ENCODE results near the gene TMPRSS5.
"Not testable (repeated sequence)": the region's sequence is repeated elsewhere in the genome, so short reads cannot be mapped to it uniquely, and the experiment has no call there.

TMPRSS5 gene

DNA sequence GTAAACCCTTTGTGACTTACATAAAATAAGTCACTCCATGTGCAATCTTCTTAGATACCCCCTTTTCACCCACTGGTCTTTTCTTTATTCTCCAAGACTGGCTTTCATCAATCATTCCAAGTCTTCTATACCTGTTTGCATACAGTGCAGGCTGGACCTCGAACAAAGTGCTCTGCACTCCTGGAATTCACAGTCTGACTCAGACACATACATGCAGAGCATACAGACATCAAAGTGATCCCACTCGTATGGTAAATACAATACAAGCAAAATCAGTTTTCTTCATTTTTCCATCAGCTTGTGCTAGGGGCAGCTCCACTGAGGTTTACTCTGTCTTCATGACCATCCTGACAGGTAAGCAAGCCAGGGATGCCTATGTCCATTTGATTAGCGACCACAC, 16.8 kb upstream of the TMPRSS5 start:
- H3K36me3 ChIP-seq (ENCODE audit: control insufficient read depth in 1 of 2, insufficient read depth in 2 of 2, low read length in 2 of 2) = peaks cover 5 to 10% of the 10 kb centered on the region in 2 donors
- no peak overlapping the region for H3K27ac ChIP-seq (ENCODE audit: low read length)
- no peaks in the 10 kb centered on the region for H3K27me3 ChIP-seq (ENCODE audit: low read depth, low read length)
- no peaks in the 10 kb centered on the region for H3K9me3 ChIP-seq (ENCODE audit: control insufficient read depth in 1 of 2, low read length in 2 of 2)
- no peak overlapping the region for H3K4me3 ChIP-seq (ENCODE audit: low read depth in 1 of 2, low read length in 2 of 2)
- no peaks in the 10 kb centered on the region for H3K4me1 ChIP-seq (ENCODE audit: control insufficient read depth in 1 of 2, insufficient read depth in 2 of 2, low read length in 2 of 2)

DNA sequence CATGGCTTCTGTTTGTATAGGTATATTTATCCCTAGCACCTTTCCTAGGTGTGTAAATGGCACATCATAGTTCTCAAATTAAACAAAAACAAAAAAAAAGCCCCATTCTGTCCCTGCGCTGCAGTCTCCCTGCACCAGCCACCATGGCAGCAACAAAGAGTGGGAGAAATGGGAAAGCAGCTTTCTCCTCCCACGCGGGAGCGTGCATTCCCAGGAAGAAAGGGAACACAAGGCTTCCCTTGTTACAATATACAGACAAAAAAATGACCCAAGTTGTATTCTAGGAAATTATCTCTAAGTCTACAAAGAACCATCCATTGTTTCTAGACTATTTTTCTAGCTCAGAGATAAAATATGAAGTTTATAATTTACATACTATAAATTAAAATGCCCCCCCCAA, 16.1 kb upstream of the TMPRSS5 start:
- H3K4me1 ChIP-seq (ENCODE audit: control insufficient read depth in 1 of 2, insufficient read depth in 2 of 2, low read length in 2 of 2) = no peaks in the 10 kb centered on the region
- no peaks in the 10 kb centered on the region for H3K27me3 ChIP-seq (ENCODE audit: low read depth, low read length)
- H3K4me3 ChIP-seq (ENCODE audit: low read depth in 1 of 2, low read length in 2 of 2) = no peak overlapping the region
- no peaks in the 10 kb centered on the region for H3K9me3 ChIP-seq (ENCODE audit: control insufficient read depth in 1 of 2, low read length in 2 of 2)
- H3K27ac ChIP-seq (ENCODE audit: low read length) = no peak overlapping the region
- H3K36me3 ChIP-seq (ENCODE audit: control insufficient read depth in 1 of 2, insufficient read depth in 2 of 2, low read length in 2 of 2) = peaks cover 5 to 10% of the 10 kb centered on the region in 2 donors

DNA sequence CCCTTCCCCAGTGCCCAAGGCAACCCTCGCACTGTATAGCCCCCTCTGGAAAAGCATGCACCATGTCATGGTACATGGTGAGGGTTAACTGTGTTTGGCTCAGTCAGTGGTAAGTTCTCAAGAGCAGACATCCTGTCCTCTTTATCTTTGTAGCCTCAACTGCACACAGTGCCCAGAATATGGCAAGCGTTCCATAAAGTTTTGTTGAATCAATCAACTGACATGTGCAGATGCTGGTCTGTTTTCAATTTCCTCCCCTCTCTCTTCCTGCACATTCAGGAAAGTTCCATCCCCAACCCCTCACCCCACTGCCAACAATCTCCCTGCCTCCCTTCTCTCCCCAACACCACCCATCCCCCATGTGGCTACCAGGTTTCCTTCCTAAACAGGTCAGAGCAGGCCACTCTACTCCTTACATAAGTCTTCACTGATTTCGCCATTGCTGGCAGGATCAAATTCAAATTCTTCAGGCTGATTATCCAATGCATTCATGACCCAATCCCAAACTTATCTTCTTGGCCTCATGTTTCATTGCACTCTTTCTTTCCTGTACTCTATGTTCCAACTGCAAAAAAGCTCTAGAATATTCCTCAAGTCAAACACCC, 15.5 kb upstream of the TMPRSS5 start:
- H3K4me1 ChIP-seq (ENCODE audit: control insufficient read depth in 1 of 2, insufficient read depth in 2 of 2, low read length in 2 of 2) = no peaks in the 10 kb centered on the region
- H3K4me3 ChIP-seq (ENCODE audit: low read depth in 1 of 2, low read length in 2 of 2) = no peak overlapping the region
- H3K9me3 ChIP-seq (ENCODE audit: control insufficient read depth in 1 of 2, low read length in 2 of 2) = no peaks in the 10 kb centered on the region
- no peaks in the 10 kb centered on the region for H3K27me3 ChIP-seq (ENCODE audit: low read depth, low read length)
- H3K36me3 ChIP-seq (ENCODE audit: control insufficient read depth in 1 of 2, insufficient read depth in 2 of 2, low read length in 2 of 2) = peaks cover 5 to 10% of the 10 kb centered on the region in 2 donors
- no peak overlapping the region for H3K27ac ChIP-seq (ENCODE audit: low read length)

DNA sequence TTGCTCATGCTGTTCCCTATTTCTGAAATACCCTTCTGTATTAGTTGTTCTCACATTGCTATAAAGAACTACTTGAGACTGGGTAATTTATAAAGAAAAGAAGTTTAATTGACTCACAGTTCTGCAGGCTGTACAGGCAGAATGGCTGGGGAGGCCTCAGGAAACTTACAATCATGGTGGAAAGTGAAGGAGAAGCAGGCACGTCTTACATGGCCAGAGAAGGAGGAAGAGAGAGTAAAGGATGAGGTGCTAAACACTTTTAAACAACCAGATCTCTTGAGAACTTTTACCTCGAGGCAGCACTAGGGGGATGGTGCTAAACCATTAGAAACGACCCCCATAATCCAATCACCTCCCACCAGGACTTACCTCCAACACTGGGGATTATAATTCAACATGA, 14.4 kb upstream of the TMPRSS5 start:
- H3K36me3 ChIP-seq (ENCODE audit: control insufficient read depth in 1 of 2, insufficient read depth in 2 of 2, low read length in 2 of 2) = peaks cover 5 to 17% of the 10 kb centered on the region in 2 donors
- not testable (repeated sequence) for H3K4me1 ChIP-seq (ENCODE audit: control insufficient read depth in 1 of 2, insufficient read depth in 2 of 2, low read length in 2 of 2); H3K4me3 ChIP-seq (ENCODE audit: low read depth in 1 of 2, low read length in 2 of 2); H3K27me3 ChIP-seq (ENCODE audit: low read depth, low read length); H3K27ac ChIP-seq (ENCODE audit: low read length); H3K9me3 ChIP-seq (ENCODE audit: control insufficient read depth in 1 of 2, low read length in 2 of 2)

DNA sequence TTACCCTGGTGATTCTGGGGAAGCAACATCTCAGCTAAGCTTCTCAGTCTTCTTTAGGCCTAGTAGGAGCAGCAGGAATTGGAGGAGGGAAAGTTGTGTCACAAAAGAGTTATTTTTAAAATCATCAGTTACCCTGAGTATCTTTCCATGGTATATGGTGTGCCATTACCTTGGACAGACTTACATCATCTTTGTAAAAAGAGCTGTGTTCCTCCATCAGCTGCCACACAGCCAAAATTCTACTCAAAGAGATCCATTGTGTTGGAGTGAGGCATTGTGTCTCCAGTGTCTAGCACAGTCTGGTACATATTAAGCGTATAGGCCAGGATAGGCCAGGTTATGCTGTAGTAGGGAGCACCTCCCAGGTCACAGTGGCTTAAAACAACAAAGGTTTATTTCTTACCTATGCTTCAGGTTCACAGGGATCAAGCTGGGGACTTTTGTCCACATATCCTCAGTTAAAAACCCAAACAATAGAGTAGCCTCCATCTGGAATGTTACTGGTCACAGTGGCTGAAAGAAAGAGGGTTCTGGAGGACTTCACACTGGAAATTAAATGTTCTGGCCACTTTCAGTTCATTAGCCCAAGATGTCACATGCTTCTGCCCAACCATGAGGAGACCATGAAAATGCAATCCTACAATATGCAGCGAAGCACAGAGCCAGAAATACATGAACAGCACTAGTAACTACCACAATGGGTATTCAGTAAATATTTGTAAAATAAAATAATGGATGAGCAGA, 9.9 kb upstream of the TMPRSS5 start:
- Histone ChIP-seq H3K9me3 (ENCODE audit: control insufficient read depth in 1 of 2, low read length in 2 of 2) (no peaks in the 10 kb centered on the region), H3K36me3 (ENCODE audit: control insufficient read depth in 1 of 2, insufficient read depth in 2 of 2, low read length in 2 of 2) (peaks cover 2 to 21% of the 10 kb centered on the region in 2 donors), H3K27ac (ENCODE audit: low read length) (no peak overlapping the region), H3K4me3 (ENCODE audit: low read depth in 1 of 2, low read length in 2 of 2) (no peak overlapping the region), H3K27me3 (ENCODE audit: low read depth, low read length) (no peaks in the 10 kb centered on the region), H3K4me1 (ENCODE audit: control insufficient read depth in 1 of 2, insufficient read depth in 2 of 2, low read length in 2 of 2) (no peaks in the 10 kb centered on the region)

DNA sequence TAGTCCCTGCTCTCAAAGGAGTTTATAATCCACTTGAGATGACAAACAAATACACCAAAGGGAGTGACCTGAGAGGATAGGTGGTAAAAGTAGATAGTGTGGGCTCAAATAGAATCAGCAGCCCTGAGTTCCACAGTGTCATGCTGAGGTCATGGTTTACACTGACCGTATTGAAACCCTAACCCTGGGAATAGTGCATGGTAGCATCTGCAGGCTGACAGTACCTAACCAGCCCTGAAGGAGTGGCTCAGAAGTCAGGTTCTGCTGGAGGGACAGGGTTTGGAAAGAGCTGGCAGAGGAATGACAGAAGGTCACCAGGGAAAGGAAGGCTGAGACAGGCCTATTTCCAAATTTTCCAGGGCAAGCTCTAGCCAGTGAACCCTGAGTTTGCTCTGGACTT, 9.2 kb upstream of the TMPRSS5 start:
- no peaks in the 10 kb centered on the region for H3K27me3 ChIP-seq (ENCODE audit: low read depth, low read length)
- no peak overlapping the region for H3K27ac ChIP-seq (ENCODE audit: low read length)
- H3K36me3 ChIP-seq (ENCODE audit: control insufficient read depth in 1 of 2, insufficient read depth in 2 of 2, low read length in 2 of 2) = peaks cover 0 to 16% of the 10 kb centered on the region in 2 donors
- H3K9me3 ChIP-seq (ENCODE audit: control insufficient read depth in 1 of 2, low read length in 2 of 2) = no peaks in the 10 kb centered on the region
- H3K4me3 ChIP-seq (ENCODE audit: low read depth in 1 of 2, low read length in 2 of 2) = no peak overlapping the region
- no peaks in the 10 kb centered on the region for H3K4me1 ChIP-seq (ENCODE audit: control insufficient read depth in 1 of 2, insufficient read depth in 2 of 2, low read length in 2 of 2)

DNA sequence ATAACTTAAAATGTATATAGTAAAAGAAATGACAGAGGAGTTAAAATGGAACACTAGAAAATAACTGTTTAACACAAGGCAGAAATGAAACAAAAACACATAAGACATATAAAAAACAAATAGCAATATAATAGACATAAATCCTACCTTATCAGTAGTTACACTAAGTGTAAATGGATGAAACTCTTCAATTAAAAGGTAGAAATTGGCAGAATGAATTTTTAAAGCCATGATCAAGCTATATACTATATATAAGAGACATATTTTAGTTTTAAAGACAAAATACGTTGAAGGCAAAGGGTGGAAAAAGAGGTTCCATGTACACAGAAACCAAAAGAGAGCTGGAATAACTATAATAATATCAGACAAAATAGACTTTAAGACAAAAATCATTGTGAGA, 4.9 kb upstream of the TMPRSS5 start:
- no peaks in the 10 kb centered on the region for H3K4me1 ChIP-seq (ENCODE audit: control insufficient read depth in 1 of 2, insufficient read depth in 2 of 2, low read length in 2 of 2)
- H3K27me3 ChIP-seq (ENCODE audit: low read depth, low read length) = no peaks in the 10 kb centered on the region
- peaks cover 0 to 16% of the 10 kb centered on the region in 2 donors for H3K36me3 ChIP-seq (ENCODE audit: control insufficient read depth in 1 of 2, insufficient read depth in 2 of 2, low read length in 2 of 2)
- H3K9me3 ChIP-seq (ENCODE audit: control insufficient read depth in 1 of 2, low read length in 2 of 2) = peaks cover 3 to 9% of the 10 kb centered on the region in 2 donors
- H3K4me3 ChIP-seq (ENCODE audit: low read depth in 1 of 2, low read length in 2 of 2) = no peak overlapping the region
- no peak overlapping the region for H3K27ac ChIP-seq (ENCODE audit: low read length)

DNA sequence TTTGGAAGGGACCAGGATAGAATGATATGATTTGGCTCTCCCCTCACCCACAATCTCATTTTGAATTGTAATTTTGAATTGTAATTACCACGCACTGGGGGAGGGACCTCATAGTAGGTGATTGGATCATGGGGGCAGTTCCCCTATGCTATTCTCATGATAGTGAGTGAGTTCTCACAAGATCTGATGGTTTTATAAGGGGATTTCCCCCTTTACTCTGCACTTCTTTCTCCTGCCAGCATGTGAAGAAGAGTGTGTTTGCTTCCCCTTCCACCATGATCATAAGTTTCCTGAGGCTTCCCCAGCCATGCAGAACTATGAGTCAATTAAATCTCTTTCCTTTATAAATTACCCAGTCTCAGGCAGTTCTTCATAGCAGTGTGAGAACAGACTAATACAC, 2.6 kb downstream of the TMPRSS5 start:
- not testable (repeated sequence) for H3K27ac ChIP-seq (ENCODE audit: low read length); H3K9me3 ChIP-seq (ENCODE audit: control insufficient read depth in 1 of 2, low read length in 2 of 2); H3K27me3 ChIP-seq (ENCODE audit: low read depth, low read length); H3K4me3 ChIP-seq (ENCODE audit: low read depth in 1 of 2, low read length in 2 of 2); H3K36me3 ChIP-seq (ENCODE audit: control insufficient read depth in 1 of 2, insufficient read depth in 2 of 2, low read length in 2 of 2); H3K4me1 ChIP-seq (ENCODE audit: control insufficient read depth in 1 of 2, insufficient read depth in 2 of 2, low read length in 2 of 2)

DNA sequence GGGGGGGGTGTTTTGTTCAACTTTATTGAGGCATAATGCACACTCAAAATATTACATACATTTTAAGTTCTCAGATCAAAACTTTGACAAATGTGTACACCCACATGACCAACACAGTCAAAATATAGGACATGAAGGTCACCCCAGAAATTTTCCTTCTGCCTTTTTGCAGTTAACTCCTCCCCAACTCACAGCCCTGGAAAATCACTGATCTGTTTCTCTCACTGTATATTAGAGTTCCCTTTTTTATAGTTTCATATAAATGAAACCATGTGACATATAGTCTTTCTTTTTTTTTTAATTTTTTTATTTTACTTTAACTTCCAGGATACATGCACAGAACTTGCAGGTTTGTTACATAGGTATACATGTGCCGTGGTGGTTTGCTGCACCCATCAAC, 4.6 kb downstream of the TMPRSS5 start:
- Histone ChIP-seq H3K36me3 (ENCODE audit: control insufficient read depth in 1 of 2, insufficient read depth in 2 of 2, low read length in 2 of 2) (no peaks in the 10 kb centered on the region), H3K9me3 (ENCODE audit: control insufficient read depth in 1 of 2, low read length in 2 of 2) (no peaks in the 10 kb centered on the region), H3K27ac (ENCODE audit: low read length) (no peak overlapping the region), H3K4me1 (ENCODE audit: control insufficient read depth in 1 of 2, insufficient read depth in 2 of 2, low read length in 2 of 2) (no peaks in the 10 kb centered on the region), H3K27me3 (ENCODE audit: low read depth, low read length) (no peaks in the 10 kb centered on the region), H3K4me3 (ENCODE audit: low read depth in 1 of 2, low read length in 2 of 2) (no peak overlapping the region)

DNA sequence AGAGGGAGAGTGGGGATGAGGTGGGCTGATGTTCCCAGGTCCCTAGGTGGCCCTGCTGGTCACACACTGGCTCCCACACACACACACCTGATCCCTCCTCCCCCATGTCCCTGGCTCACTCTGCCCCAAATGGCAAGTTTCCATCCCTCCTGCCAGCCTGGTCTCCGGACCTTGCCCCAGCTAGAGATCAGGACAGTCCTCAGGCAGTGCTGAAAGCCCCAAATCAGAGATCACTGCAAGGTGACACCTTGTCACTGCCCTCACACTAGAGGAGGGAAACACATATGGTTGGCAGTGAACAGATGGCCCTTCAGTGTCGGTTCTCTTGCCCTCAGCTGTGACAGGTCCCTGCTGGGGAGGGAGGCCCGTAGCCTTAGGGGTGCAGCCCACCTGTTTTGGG, 7.6 kb downstream of the TMPRSS5 start:
- no peaks in the 10 kb centered on the region for H3K4me1 ChIP-seq (ENCODE audit: control insufficient read depth in 1 of 2, insufficient read depth in 2 of 2, low read length in 2 of 2)
- H3K27me3 ChIP-seq (ENCODE audit: low read depth, low read length) = no peaks in the 10 kb centered on the region
- H3K27ac ChIP-seq (ENCODE audit: low read length) = no peak overlapping the region
- peaks cover 0 to 7% of the 10 kb centered on the region in 2 donors for H3K36me3 ChIP-seq (ENCODE audit: control insufficient read depth in 1 of 2, insufficient read depth in 2 of 2, low read length in 2 of 2)
- no peak overlapping the region for H3K4me3 ChIP-seq (ENCODE audit: low read depth in 1 of 2, low read length in 2 of 2)
- no peaks in the 10 kb centered on the region for H3K9me3 ChIP-seq (ENCODE audit: control insufficient read depth in 1 of 2, low read length in 2 of 2)

DNA sequence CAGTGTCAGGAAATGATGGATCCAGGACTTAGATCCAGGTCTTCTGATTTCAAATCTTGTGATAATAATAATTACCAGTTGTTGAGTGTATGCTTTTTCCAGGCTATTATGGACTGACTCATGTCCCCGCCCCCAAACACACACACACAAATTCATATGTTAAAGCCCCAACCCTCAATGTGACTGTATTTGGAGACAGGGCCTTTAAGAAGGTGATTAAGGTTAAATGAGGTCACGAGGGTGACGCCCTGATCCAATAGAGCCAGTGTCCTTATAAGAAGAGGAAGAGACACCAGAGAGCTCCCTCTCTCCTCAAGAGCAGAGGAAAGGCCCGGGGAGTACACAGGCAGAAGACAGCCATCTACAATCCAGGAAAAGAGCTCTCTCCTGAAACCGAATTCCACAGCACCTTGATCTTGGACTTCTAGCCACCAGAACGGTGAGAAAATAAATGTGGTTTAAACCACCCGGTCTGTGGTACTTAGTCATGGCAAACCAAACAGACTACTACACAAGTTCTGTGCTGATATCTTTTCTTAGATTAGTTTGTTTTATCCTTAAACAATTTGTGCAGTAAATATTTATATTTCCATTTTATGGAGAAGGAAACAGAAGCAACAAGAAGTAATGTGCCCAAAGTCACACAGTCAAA, 8.2 kb downstream of the TMPRSS5 start:
- Histone ChIP-seq H3K27ac (ENCODE audit: low read length) (no peak overlapping the region), H3K4me3 (ENCODE audit: low read depth in 1 of 2, low read length in 2 of 2) (no peak overlapping the region), H3K9me3 (ENCODE audit: control insufficient read depth in 1 of 2, low read length in 2 of 2) (no peaks in the 10 kb centered on the region), H3K27me3 (ENCODE audit: low read depth, low read length) (no peaks in the 10 kb centered on the region), H3K36me3 (ENCODE audit: control insufficient read depth in 1 of 2, insufficient read depth in 2 of 2, low read length in 2 of 2) (peaks cover 0 to 7% of the 10 kb centered on the region in 2 donors), H3K4me1 (ENCODE audit: control insufficient read depth in 1 of 2, insufficient read depth in 2 of 2, low read length in 2 of 2) (no peaks in the 10 kb centered on the region)

Measured in muscle layer of duodenum (tissue), 2 donors.